Inflammatory macrophage treated with lipopolysaccharide for 4 hours (primary cell): ENCODE data around the gene DHRS7B.
"Not testable (repeated sequence)": the region's sequence is repeated elsewhere in the genome, so short reads cannot be mapped to it uniquely, and the experiment has no call there.

Experiments used
- DNase-seq: peaks from one replicate; pipeline ENCODE4 v3.0.0-alpha.2; 2020

The DHRS7B gene

DNA sequence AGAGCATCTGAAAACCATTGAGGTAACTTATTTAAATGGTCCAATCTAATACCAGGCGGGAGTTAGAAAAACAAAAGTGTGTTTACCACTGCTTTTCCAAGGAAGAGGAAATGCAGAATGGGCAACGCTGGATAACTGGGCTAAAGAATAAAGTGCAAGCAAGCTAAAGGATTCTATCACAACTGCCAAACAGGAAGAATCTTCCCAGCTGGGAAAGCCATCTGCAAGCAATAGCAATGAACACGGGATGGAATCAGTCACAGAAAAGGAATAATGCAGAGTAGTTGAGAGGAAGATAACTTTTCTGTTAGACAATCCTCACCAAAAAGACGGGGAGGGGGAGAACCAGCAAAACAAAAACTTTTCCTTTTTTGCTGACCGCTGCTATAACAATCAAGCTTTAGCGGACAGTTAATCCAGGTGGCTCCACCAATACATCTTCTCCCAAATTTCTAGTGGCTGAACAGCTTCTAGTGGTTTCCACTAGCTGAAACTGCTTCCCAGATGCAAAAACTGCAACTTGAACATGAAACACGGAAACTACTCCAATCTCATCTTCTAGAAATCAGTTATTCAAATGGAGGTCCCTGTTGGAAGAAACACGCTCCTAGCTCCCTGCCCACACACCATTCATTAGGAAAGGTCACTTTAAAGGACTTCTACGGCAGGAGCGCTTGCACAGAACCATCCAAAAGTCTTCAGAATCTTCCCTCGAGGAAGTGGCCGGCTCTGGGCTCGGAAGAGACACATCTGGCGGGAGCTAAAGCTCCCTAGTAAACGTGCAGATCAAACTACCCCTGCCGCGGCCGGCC is 86.3 kb downstream of the DHRS7B start:
- DNase-seq = no peak

DNA sequence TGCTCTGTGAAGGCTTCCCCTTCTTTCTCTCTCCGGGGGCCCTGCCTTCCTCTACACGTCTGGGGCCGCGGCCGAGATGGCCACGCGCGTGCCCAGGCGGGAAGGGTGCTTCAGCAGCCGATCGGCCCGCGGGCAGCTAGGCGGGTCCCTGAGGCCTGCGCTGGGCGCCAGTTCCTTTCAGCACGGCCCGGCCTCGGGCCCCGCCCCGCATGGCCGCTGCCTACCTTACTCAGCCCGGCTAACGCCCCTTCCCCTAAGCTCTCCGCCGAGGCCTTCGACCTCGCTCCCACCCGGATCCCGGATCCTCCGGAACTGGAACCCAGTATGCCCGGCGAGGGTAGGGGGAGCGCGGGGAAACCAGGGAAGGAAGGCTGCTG is 86.9 kb downstream of the DHRS7B start:
- peak; percentile 59 for DNase-seq

DNA sequence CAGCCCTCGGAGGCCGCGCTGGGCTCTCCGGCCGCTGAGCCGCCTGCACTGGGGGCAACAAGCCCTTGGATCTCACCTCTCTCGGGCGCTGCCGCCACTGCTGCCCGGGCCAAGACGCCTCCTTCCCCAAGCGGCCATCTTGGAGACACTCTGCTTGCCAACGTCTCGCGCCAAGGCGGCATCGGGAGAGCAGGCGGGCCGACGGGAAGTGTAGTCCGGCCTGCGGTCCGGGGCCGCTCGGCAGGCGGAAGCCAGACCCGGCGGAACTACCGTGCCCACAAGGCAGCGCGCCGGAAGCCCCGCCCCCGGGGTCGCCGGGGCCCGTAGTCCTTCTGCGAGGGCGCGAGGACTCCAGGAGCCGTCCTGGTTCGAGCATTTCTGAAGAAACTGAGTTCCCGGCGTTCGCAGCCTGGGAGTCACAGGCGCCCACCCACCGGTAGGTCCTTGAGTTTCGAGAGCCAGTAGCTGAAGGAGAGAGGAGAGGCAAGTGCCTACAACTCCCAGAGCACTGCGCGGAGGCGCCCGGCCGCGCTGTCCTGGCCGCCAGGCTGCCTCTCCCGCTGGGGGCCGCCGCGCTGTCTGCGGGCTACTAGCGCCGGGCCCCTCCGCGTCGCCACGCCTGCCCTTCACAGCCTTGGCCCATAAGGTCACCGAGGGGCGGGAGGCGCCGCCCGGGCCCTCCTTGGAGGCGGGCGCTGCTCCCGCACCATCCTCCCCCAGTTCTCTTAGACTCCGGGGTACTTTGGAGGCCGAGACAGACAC is 87.4 kb downstream of the DHRS7B start, which contains the start of gene TMEM11:
Gene TMEM11, minus strand, starts transcription at position 147 of the 762 bp plus-strand sequence. Its CDS starts 9 bp downstream, at position 138.
- peak; percentile 97 for DNase-seq

DNA sequence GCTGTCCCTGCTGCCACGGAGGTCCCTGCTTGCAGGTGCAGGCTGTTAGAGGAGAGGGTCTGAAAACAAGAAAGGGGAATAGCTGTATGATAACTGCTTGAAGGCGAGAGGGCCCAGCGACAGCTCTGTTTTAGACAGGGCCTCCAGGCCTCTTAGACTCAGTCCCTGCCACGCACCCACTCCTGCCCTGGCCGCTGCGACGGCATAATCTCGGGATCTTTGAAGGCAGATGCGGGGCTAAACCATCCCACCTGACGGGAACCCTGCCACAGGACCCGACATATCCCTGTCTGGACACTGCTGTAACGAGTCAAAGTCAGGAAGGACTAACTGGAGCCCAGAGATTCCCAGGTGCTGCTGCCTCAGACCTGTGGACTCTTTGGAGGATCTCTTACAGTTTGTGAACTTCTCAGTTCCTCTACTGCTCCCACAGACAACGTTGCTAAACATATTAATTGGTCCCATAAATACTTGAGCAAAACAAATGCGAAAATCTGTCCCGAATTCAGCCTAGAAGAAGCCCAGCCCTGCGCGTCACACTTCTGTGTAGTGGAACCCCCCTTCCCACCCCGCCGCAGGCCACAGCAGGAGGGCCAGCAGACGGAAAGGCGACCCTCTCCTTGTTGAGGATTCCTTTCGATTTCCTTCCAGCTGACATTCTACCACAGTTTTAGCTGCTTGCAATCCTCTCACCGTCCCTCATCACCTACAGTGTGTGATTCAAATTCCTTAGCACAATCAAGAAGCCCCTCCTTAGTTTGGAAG is 88.2 kb downstream of the DHRS7B start:
- peak; percentile 29 for DNase-seq

DNA sequence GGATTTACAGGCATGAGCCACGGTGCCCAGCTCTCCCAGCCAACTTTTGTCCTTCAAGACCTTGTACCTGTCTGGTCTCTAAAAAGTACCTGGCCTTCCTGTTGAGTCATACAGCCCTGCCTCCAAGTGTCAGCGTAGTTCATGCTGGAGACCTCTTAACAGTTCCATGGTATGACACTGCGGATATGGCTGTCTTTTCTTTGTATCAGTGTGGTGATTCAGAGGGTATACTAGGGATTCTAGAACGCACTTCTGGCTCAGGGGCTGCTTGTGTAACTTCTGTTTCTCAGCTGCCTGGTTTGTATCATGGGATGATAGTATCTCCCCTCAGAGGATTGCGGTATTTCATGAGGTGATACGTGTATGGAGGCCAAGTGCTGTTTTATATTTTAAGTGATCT is 89.2 kb downstream of the DHRS7B start:
- no peak for DNase-seq

DNA sequence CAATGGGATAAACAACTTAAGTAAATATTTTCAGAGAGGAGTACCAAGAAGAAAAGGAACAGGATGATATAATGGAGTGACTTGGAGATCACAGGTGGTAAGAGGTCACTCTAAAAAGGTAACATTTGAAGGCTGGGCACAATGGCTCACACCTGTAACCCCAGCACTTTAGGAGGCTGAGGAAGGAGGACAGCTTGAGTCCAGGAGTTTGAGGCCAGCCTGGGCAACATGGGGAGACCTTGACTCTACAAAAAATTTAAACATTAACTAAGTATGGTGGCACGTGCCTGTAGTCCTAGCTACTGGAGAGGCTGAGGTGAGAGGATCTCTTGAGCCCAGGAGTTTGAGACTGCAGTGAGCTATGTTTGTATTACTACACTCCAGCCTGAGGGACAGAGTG is 90.6 kb downstream of the DHRS7B start:
- no peak for DNase-seq

DNA sequence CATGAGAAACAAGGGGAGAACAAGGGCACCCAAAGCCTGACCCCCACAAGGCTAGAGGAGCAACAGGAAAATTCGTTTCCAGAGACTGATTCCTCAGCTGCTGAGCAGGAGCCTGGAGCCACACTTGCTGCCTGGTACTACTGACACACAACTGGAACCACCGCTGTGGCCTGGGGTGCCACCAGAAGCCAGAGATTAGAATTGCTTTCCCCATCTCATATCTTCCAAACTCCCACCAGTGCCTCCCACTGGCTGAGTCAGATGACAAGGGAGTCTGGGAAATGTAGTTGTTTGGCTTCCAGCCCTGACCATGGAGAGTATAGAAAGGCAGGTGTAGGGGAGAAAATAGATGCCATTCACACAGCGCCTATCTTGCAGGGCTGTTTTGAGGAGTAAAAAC is 91.3 kb downstream of the DHRS7B start:
- no peak for DNase-seq

DNA sequence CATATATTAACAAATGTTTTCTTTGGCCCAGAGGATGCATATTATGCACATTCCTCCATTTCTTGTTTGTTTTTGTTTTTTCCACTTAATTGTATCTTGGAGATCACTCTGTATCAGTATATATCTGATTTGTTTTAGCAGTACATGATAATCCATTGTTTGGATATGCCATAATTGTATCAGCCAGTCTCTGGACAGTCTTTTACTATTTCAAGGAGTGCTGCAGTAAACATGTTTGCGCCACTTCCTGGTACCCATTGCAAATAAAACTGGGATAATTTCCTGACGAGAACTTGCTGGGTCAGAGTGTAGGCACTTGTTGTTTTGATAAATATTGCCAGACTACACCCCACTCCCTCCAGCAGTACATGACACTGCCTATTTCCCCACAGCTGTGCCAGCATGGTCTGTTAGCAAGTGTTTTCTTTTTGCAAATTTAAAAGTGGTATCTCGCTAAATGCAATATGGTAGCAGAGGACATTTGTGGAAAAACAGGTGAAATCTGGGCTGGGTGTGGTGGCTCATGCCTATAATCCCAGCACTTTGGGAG is 92.1 kb downstream of the DHRS7B start:
- no peak for DNase-seq

DNA sequence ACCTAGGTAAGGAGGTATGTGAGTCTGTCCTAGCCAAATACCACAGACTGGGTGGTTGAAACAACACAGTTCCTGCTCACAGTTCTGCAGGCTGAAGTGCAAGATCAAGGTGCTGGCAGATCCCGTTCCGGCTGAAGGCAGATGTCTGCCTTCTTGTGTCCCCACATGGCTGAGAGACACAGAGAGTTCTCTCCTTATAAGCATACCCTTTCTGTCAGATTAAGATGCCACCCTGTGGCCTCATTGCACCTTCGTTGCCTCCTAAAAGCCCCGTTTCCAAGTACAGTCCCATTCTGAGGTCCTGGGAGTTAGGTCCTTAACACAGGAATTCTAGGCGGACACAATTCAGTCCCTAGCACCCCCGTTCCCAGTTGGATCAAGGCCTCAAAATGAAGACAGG is 96.3 kb downstream of the DHRS7B start:
- DNase-seq = no peak

DNA sequence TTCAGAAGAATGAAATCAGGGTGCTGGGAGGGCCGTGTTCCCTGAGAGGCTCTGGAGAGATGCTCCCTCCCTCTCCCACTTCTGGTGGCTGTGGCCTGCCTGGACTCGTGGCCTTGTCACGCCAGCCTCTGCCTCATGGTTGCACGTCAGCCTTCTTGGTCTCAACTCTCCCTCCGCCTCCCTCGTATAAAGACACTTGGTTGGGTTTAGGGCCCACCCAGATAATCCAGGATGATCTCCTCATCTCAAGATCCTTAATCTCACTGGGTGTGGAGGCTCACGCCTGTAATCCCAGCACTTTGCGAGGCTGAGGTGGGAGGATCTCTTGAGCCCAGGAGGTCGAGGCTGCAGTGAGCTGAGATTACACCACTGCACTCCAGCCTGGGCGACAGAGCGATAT is 100.5 kb downstream of the DHRS7B start:
- not testable (repeated sequence) for DNase-seq

DNA sequence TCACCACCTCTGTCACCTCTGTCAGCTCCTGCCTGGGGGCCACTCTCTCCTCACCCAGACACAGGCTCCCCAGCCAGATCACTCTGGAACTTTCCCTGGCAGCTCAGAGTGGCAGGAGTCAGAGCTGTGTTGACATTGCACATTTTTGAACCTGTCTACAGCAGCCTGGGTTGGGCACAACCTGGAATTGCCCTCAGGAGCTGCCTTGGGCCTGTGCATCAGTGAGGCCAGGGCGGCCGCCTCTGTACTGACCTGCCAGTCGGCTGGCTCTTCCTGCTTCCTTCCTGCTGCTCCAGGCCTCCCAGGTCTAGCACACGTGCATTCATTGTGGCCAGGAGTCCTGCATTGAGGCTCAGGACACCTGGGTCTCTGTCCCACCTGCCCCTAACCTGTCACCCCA is 101.3 kb downstream of the DHRS7B start:
- DNase-seq = no peak

DNA sequence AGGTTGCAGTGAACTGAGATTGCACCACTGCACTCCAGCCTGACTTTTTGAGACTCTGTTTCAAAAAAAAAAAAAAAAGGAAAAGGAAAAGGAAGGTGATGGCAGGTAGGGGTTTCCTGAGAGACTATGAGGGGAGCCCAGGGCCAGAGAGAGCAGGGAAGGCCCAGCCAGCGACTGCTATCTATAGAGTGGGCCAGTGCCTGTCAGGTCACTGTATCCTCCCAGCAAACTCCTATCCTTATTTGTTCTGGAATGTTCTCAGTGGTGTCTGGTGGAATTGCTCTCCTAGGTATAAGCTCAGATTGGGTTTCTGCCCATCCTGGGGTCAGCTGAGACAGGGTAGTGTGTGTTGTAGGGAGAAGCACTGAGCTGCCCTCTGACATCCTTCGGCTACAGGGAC is 102.1 kb downstream of the DHRS7B start:
- DNase-seq = no peak

DNA sequence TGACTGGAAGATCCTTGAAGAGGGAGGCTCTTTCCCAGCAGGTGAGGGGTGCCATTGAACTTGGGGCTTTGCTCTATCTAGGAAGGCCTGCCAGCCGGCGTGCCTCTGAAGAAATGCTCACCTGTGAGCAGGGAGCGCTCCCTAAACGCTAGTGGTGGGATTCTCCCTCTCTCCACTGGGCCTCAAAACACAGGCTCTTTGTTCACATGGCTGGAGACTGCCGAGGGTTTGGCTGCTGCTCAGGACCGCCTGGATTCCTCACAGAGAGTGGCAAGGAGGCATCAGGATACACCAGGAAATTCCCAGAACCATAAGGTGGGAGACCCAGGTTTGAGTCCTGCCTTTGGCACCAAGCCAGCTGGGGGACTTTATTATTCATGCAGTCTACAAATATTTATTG is 104.8 kb downstream of the DHRS7B start:
- DNase-seq = no peak

DNA sequence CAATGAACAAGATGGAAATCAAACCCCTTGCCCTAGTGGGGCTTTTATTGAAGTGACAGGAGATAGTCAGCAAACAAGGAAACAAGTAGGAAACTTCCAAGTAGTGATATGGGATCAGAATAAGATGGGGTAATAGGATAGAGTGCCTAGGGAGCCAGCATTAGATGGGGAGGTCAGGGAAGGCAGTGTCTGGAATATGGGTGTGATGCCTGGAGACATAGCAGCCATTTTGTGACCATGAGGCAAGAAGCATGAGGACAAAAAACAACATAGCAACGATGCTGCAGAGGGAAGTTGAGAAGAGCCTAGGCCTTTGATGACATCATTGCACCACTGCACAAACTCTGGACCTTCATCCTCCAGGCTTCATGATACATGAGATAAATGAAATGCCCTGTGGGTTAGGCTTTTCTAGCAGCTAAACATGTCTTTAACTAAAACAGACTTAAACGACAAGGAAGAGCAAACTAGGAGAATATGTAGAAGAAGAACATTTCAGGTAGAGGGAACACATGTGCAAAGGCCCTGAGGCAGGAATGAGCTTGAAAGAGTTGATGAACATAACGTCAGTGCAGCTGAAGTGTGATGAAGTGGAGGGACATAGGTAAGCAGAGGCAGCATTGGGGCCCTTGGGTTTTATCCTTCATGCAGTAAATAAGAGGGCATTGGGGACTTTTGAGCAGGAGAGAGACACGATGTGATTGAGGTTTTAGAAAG is 105.4 kb downstream of the DHRS7B start:
- DNase-seq = no peak

DNA sequence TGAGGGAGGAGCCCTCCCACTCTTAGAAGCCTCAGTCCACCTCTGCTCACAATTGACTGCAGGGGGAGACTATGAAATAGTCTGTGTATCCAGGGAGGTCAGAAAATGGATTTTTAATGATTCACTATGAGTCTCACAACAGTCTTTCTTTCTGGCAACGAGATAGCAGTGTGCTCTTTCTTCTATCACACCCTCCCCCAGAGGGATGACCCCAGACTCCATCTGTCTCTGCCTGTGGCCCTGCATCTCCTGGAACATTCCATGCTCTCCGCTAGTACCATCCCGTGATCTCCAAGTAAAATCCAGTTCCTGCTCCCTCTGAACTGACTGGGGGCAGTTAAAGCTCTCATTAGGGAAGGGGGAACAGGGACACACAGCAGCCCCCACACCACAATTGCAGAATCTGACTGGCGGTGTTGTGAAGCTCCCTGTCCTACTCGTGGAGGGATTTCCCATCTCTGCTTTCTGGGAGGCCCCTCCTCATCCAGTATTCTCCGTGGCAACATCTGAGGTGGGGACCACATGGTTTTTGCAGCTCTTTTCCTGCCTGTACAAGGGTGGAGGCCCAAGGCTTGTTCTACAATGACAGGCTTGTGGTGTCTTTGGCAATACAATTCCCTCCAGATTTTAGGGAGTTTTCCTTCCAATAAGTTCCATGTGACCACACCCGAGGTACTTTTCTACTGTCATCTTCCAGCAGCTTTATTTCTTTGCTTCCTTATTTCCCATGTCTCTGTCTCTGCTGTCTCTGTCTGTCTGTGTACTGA is 107.0 kb downstream of the DHRS7B start:
- DNase-seq = no peak

DNA sequence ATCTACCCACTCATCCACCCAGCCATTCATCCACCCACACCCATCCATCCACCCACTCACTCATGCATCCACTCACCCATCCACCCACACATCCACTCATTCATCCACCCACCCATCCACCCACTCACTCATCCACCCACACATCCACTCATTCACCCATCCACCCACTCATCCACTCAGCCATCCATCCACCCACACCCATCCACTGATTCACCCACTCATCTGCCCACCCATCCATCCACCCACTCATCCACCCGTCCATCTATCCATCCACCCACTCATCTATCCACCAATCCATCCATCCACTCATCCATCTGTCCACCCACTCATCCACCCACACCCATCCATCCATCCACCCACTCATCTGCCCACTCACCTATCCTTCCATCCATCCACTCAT is 109.2 kb downstream of the DHRS7B start:
- no peak for DNase-seq

DNA sequence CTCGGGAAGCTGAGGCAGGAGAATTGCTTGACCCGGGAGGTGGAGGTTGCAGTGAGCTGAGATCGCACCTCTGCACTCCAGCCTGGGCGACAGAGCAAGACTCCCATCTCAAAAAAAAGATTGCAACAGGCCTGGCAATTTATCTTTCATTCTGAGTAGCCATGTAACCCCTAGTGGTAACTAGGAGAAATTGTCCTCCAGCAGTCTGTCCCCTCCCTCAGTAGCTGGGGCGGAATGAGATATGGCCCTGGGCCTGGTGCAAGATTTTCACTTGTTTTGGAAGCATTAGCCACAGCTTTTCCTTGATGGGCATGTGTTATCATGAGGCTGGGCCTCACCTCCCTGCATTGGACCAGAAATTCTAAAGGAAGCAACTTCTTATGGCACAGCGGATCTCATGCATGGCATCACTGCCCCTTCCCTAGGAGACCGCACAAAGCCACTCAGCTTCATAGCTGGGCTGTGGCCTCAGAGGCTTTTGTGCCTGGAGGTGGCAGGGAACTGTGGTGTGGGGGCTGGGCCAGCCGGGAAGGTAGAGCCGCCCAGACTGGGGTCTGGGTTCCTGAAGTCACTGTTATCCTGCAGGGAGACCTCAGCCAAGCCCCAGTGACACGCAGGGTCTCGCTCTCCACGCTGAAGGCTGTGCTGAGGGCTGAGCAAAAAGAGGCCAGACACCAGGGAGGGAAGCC is 113.1 kb downstream of the DHRS7B start:
- peak; percentile 53 for DNase-seq

DNA sequence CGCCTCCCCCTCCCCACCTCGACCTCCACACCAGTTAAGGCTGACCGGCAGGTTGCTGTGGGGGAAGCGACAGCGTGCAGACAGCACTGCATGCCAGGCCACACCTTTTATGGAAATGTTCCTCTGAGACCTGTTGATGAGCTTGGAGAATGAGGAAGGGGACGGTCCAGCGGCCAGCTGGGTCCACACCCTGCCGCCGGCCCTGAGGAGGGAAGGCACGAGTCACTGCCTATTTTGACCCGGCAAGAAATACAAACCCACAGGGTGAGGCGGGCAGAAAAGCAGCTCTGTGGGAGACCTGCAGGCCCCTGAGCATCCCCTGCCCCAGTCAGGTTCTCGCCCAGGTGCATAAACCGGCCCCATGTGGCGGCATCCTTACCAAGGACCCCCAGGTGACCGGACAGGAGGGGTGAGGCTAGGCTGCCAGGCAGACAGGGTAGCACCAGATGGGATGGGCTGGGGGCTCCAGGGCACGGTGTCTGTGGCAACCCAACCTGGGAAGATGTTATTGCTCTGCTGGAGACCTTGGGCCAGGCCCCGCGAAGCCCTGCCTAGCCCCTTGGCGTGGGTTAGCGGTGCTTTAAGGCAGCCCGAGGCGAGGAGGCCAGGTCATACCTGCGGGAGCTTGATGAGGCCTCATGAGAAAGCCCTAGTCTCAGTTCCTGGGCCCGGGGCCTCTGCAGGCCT is 113.7 kb downstream of the DHRS7B start:
- DNase-seq = no peak
